Measurements from ENCODE around the gene SLC6A7. TPM values are rescaled to one million over a fixed set of nuclear protein-coding genes. Genes with fewer than 3 reads are reported as not detected.

Gene SLC6A7
- total RNA-seq, 1 experiment from 2014 or later = not detected

- Histone ChIP-seq H3K27ac (no peak overlapping the region), H3K27me3 (ENCODE audit: insufficient read depth, low read depth) (peaks cover 23% of the 10 kb centered on the region), H3F3A (ENCODE audit: insufficient read depth, low read depth) (no peaks in the 10 kb centered on the region), H4K20me1 (ENCODE audit: insufficient read depth) (no peaks in the 10 kb centered on the region), H3K9me3 (ENCODE audit: insufficient read depth, low read depth) (no peaks in the 10 kb centered on the region), H3K36me3 (ENCODE audit: low read depth) (no peaks in the 10 kb centered on the region), H3K9me2 (ENCODE audit: insufficient read depth) (no peaks in the 10 kb centered on the region), H3K4me3 (no peak overlapping the region), H3K4me1 (replicated peaks; ENCODE audit: insufficient read depth) (no peaks in the 10 kb centered on the region), H3K79me2 (ENCODE audit: low read depth) (no peaks in the 10 kb centered on the region), H2AFZ (no peak overlapping the region), H3K4me2 (no peak overlapping the region)
- TF ChIP-seq CTCF (conservative IDR thresholded peaks at IDR 0.05) (no peak), EZH2 (IDR thresholded peaks at IDR 0.05; ENCODE audit: low read depth) (no peak)
- ChIA-PET CTCF (no interaction called here), POLR2A (ENCODE audit: unreplicated experiment) (no interaction called here)
- DNase-seq = no peak
- BruUV-seq (replicated peaks) = no TSS peak
- intact Hi-C loops (cut with micrococcal nuclease; ENCODE audit: unreplicated experiment) = no loop called here
These were observed 12.6 kb downstream of the SLC6A7 start for GRCh38 chr5:150202501-150202900.

GRCh38 chr5:150203832-150204589 lies 14.1 kb downstream of the SLC6A7 start:
- Histone ChIP-seq H3K27me3 (ENCODE audit: insufficient read depth, low read depth) (peaks cover 15% of the 10 kb centered on the region), H2AFZ (no peak overlapping the region), H3K9me3 (ENCODE audit: insufficient read depth, low read depth) (no peaks in the 10 kb centered on the region), H3K9me2 (ENCODE audit: insufficient read depth) (no peaks in the 10 kb centered on the region), H3F3A (ENCODE audit: insufficient read depth, low read depth) (peaks cover 13% of the 10 kb centered on the region; the same call in 1 of the 2 replicates), H3K36me3 (ENCODE audit: low read depth) (no peaks in the 10 kb centered on the region), H3K27ac (no peak overlapping the region), H4K20me1 (ENCODE audit: insufficient read depth) (no peaks in the 10 kb centered on the region), H3K79me2 (ENCODE audit: low read depth) (no peaks in the 10 kb centered on the region), H3K4me2 (no peak overlapping the region), H3K4me1 (replicated peaks; ENCODE audit: insufficient read depth) (peaks cover 11% of the 10 kb centered on the region), H3K4me3 (no peak overlapping the region)
- POLR2A ChIA-PET (ENCODE audit: unreplicated experiment) = no interaction called here
- DNase-seq = no peak
- no TSS peak for BruUV-seq (replicated peaks)
- CTCF ChIA-PET = no interaction called here
- intact Hi-C loops (cut with micrococcal nuclease; ENCODE audit: unreplicated experiment) = no loop called here
- TF ChIP-seq EZH2 (IDR thresholded peaks at IDR 0.05; ENCODE audit: low read depth) (no peak), CTCF (conservative IDR thresholded peaks at IDR 0.05) (no peak)

- H4K20me1 ChIP-seq (ENCODE audit: insufficient read depth) = no peaks in the 10 kb centered on the region
- H3F3A ChIP-seq (ENCODE audit: insufficient read depth, low read depth) = peaks cover 18% of the 10 kb centered on the region; the same call in 1 of the 2 replicates
- DNase-seq = no peak
- TF ChIP-seq CTCF (conservative IDR thresholded peaks at IDR 0.05) (no peak), EZH2 (IDR thresholded peaks at IDR 0.05; ENCODE audit: low read depth) (no peak)
- BruUV-seq (replicated peaks) = no TSS peak
- H3K9me3 ChIP-seq (ENCODE audit: insufficient read depth, low read depth) = no peaks in the 10 kb centered on the region
- peaks cover 17% of the 10 kb centered on the region for H3K4me1 ChIP-seq (replicated peaks; ENCODE audit: insufficient read depth)
- H3K27me3 ChIP-seq (ENCODE audit: insufficient read depth, low read depth) = peaks cover 9% of the 10 kb centered on the region
- ChIA-PET CTCF (no interaction called here), POLR2A (ENCODE audit: unreplicated experiment) (no interaction called here)
- H2AFZ ChIP-seq = no peak overlapping the region
- H3K36me3 ChIP-seq (ENCODE audit: low read depth) = no peaks in the 10 kb centered on the region
- H3K79me2 ChIP-seq (ENCODE audit: low read depth) = no peaks in the 10 kb centered on the region
- H3K4me3 ChIP-seq = no peak overlapping the region
- no peak overlapping the region for H3K27ac ChIP-seq
- intact Hi-C loops (cut with micrococcal nuclease; ENCODE audit: unreplicated experiment) = no loop called here
- H3K4me2 ChIP-seq = no peak overlapping the region
- H3K9me2 ChIP-seq (ENCODE audit: insufficient read depth) = no peaks in the 10 kb centered on the region
These were observed 14.7 kb downstream of the SLC6A7 start for GRCh38 chr5:150204590-150204960.

Data from PC-9 (cell line).